H1 (cell line): ENCODE results near the gene TSPAN4. TPM values are rescaled to one million over a fixed set of nuclear protein-coding genes. Genes with fewer than 3 reads are reported as not detected.
A peak's percentile ranks its signal among the peaks of the same experiment; 100 is the strongest.

Source experiments
- CTCF ChIA-PET: fragments of 300-600 bp; sonication (Branson Sonifier 250); formaldehyde crosslinking; loops from one replicate; lab custom pipeline; 2021; ENCODE audit not compliant: partially characterized antibody; lab: Charles Lee
- POLR2A ChIA-PET: fragments of 300-600 bp; sonication (Branson Sonifier 250); formaldehyde crosslinking; loops from one replicate; lab custom pipeline; 2021; ENCODE audit warnings: inconsistent platforms; ENCODE audit not compliant: partially characterized antibody; lab: Charles Lee
- DNase-seq, 2 experiments: peaks; one replicate each; pipeline versions ENCODE4 v3.0.0 to v3.0.0-alpha.2; 2010 to 2022; ENCODE audit warnings: low spot score in 2 of 2, low read depth in 1 of 2, mixed read lengths in 1 of 2
- FAIRE-seq: peaks from 2 replicates; lab custom pipeline; 2011; peaks lifted over from hg19 to GRCh38; lab: Jason Lieb, UNC
- H2AFZ ChIP-seq: 2 replicates; pipeline ENCODE4 v1.8.1; 2012; ENCODE audit warnings: low read length, inconsistent platforms
- H2AK5ac ChIP-seq: 2 replicates; pipeline ENCODE4 v1.6.1; 2013; ENCODE audit warnings: low read depth, low read length
- H2BK120ac ChIP-seq: replicated peaks from 2 replicates; pipeline ENCODE3; 2013; ENCODE audit warnings: low read depth, low read length, inconsistent platforms
- H2BK12ac ChIP-seq: 2 replicates; pipeline ENCODE4 v1.6.1; 2013; ENCODE audit warnings: low read depth, low read length
- H2BK15ac ChIP-seq: 2 replicates; pipeline ENCODE4 v1.6.1; 2013; ENCODE audit warnings: low read length
- H2BK20ac ChIP-seq: 2 replicates; pipeline ENCODE4 v1.6.1; 2013; ENCODE audit warnings: low read length
- H2BK5ac ChIP-seq: 2 replicates; pipeline ENCODE4 v1.6.1; 2013; ENCODE audit warnings: low read depth, low read length
- H3K14ac ChIP-seq: 2 replicates; pipeline ENCODE4 v1.6.1; 2013; ENCODE audit warnings: inconsistent platforms; ENCODE audit not compliant: insufficient read length
- H3K18ac ChIP-seq: 2 replicates; pipeline ENCODE4 v1.6.1; 2013; ENCODE audit warnings: low read length; ENCODE audit errors: extremely low read depth
- H3K23ac ChIP-seq: 2 replicates; pipeline ENCODE4 v1.6.1; 2013; ENCODE audit warnings: inconsistent platforms; ENCODE audit not compliant: insufficient read length
- H3K23me2 ChIP-seq: 2 replicates; pipeline ENCODE4 v1.6.1; 2013; ENCODE audit warnings: low read depth, low read length
- H3K27ac ChIP-seq: 2 replicates; pipeline ENCODE4 v1.6.1; 2011; ENCODE audit warnings: low read depth, low read length, inconsistent platforms
- H3K27me3 ChIP-seq, 4 experiments: replicated peaks in 1 of 4; 1 replicate in 1 of 4; 2 replicates in 3 of 4; pipeline versions ENCODE4 v1.6.1 to v1.8.1; 2011 to 2013; ENCODE audit warnings: low read length in 3 of 4, mild to moderate bottlenecking in 3 of 4, inconsistent platforms in 2 of 4, mixed read lengths in 2 of 4, moderate library complexity in 1 of 4; ENCODE audit not compliant: control insufficient read depth in 3 of 4, insufficient read depth in 3 of 4; ENCODE audit errors: extremely low read depth in 1 of 4
- H3K36me3 ChIP-seq, 4 experiments: 2 replicates each; pipeline versions ENCODE4 v1.6.1 to v1.8.1; 2011 to 2013; ENCODE audit warnings: mild to moderate bottlenecking in 4 of 4, low read length in 3 of 4, moderate library complexity in 2 of 4, control low read depth in 1 of 4, inconsistent platforms in 1 of 4; ENCODE audit not compliant: insufficient read depth in 4 of 4, control insufficient read depth in 2 of 4
- H3K4ac ChIP-seq: replicated peaks from 2 replicates; pipeline ENCODE3; 2013; ENCODE audit warnings: low read length, low read depth, mixed read lengths, inconsistent platforms; ENCODE audit not compliant: insufficient read length
- H3K4me1 ChIP-seq, 4 experiments: replicated peaks in 1 of 4; 1 replicate in 1 of 4; 2 replicates in 3 of 4; pipeline versions ENCODE4 v1.6.1 to v1.8.1; 2011 to 2013; ENCODE audit warnings: low read length in 3 of 4, inconsistent platforms in 2 of 4, mixed read lengths in 1 of 4; ENCODE audit not compliant: insufficient read depth in 4 of 4, control insufficient read depth in 3 of 4
- H3K4me2 ChIP-seq, 2 experiments: 2 replicates each; pipeline versions ENCODE4 v1.6.1 to v1.8.1; 2011 to 2013; ENCODE audit warnings: low read depth in 2 of 2, low read length in 2 of 2, control low read depth in 1 of 2, inconsistent platforms in 1 of 2, mild to moderate bottlenecking in 1 of 2; ENCODE audit not compliant: insufficient read depth in 1 of 2
- H3K4me3 ChIP-seq, 4 experiments: fragments of 200-600, 300-600 bp in 1 of 4; sonication (generic), shearing (Covaris generic), sonication (Bioruptor Twin) in 1 of 4; 2 replicates each; pipeline versions ENCODE4 v1.5.1 to v1.8.1; 2011 to 2016; ENCODE audit warnings: low read length in 4 of 4, low read depth in 3 of 4, control low read depth in 2 of 4, inconsistent platforms in 2 of 4, mild to moderate bottlenecking in 2 of 4, mixed read lengths in 1 of 4, moderate library complexity in 1 of 4; ENCODE audit not compliant: insufficient read depth in 2 of 4; ENCODE audit errors: extremely low read depth in 1 of 4
- H3K56ac ChIP-seq: replicated peaks from 2 replicates; pipeline ENCODE3; 2013; ENCODE audit warnings: low read depth, mild to moderate bottlenecking, mixed read lengths, low read length, inconsistent platforms; ENCODE audit not compliant: insufficient read length
- H3K79me1 ChIP-seq: 2 replicates; pipeline ENCODE4 v1.6.1; 2013; ENCODE audit warnings: low read depth, low read length, control low read depth
- H3K79me2 ChIP-seq, 2 experiments: 2 replicates each; pipeline versions ENCODE4 v1.6.1 to v1.8.1; 2012 to 2013; ENCODE audit warnings: low read length in 2 of 2, mild to moderate bottlenecking in 2 of 2, inconsistent platforms in 1 of 2; ENCODE audit not compliant: insufficient read depth in 2 of 2, control insufficient read depth in 1 of 2
- H3K9ac ChIP-seq, 4 experiments: replicated peaks in 1 of 4; 1 replicate in 1 of 4; 2 replicates in 3 of 4; pipeline versions ENCODE4 v1.6.1 to v1.8.1; 2011 to 2013; ENCODE audit warnings: low read depth in 3 of 4, low read length in 3 of 4, control low read depth in 2 of 4, mild to moderate bottlenecking in 2 of 4, moderate library complexity in 2 of 4, inconsistent platforms in 1 of 4; ENCODE audit errors: extremely low read depth in 1 of 4
- H3K9me3 ChIP-seq, 2 experiments: 2 replicates each; pipeline versions ENCODE4 v1.6.1 to v1.8.1; 2012 to 2013; ENCODE audit warnings: mild to moderate bottlenecking in 2 of 2, moderate library complexity in 2 of 2, control low read depth in 1 of 2, inconsistent platforms in 1 of 2, low read depth in 1 of 2, low read length in 1 of 2, mixed read lengths in 1 of 2; ENCODE audit not compliant: insufficient read depth in 2 of 2
- H4K20me1 ChIP-seq, 2 experiments: replicated peaks in 1 of 2; 2 replicates each; pipeline versions ENCODE3 to v1.8.1; 2011 to 2013; ENCODE audit warnings: inconsistent platforms in 2 of 2, low read length in 2 of 2, mild to moderate bottlenecking in 1 of 2; ENCODE audit not compliant: insufficient read depth in 2 of 2, control insufficient read depth in 1 of 2
- H4K5ac ChIP-seq: 2 replicates; pipeline ENCODE4 v1.6.1; 2013; ENCODE audit warnings: low read length, low read depth, mixed read lengths, inconsistent platforms; ENCODE audit not compliant: insufficient read length
- H4K8ac ChIP-seq: 2 replicates; pipeline ENCODE4 v1.8.0; 2013; ENCODE audit warnings: mild to moderate bottlenecking, moderate library complexity, low read length, inconsistent platforms; ENCODE audit not compliant: insufficient read depth; ENCODE audit errors: extremely low read depth
- H4K91ac ChIP-seq: replicated peaks from 2 replicates; pipeline ENCODE3; 2013; ENCODE audit warnings: low read length, mixed read lengths, inconsistent platforms; ENCODE audit not compliant: insufficient read length
- GABPA ChIP-seq: IDR thresholded peaks from 2 replicates; pipeline ENCODE4 v1.6.1; 2011; ENCODE audit warnings: mild to moderate bottlenecking, low read length, moderate library complexity, borderline replicate concordance; ENCODE audit not compliant: insufficient read depth
- JUND ChIP-seq: IDR thresholded peaks from 2 replicates; pipeline ENCODE4 v1.6.1; 2011; ENCODE audit warnings: mild to moderate bottlenecking, improper control_type of control experiment, low read length
- KDM4A ChIP-seq: IDR thresholded peaks from one replicate; pipeline ENCODE4 v1.7.1; 2012; ENCODE audit warnings: low read depth, mild to moderate bottlenecking, moderate library complexity, low read length, inconsistent platforms; ENCODE audit not compliant: severe bottlenecking
- PHF8 ChIP-seq: fragments of 200-600 bp; sonication (generic); conservative IDR thresholded peaks from 2 replicates; pipeline ENCODE4 v1.7.1; 2012; ENCODE audit warnings: low read depth, mild to moderate bottlenecking, inconsistent platforms, low read length, moderate library complexity
- POLR2A ChIP-seq, 2 experiments: IDR thresholded peaks; 1 replicate in 1 of 2; 2 replicates in 1 of 2; pipeline ENCODE4 v1.6.1; 2011; ENCODE audit warnings: low read depth in 2 of 2, low read length in 2 of 2, mild to moderate bottlenecking in 2 of 2; ENCODE audit errors: control extremely low read depth in 1 of 2
- SUZ12 ChIP-seq: fragments of 200-600 bp; sonication (generic); IDR thresholded peaks from 2 replicates; pipeline ENCODE4 v1.6.1; 2012; ENCODE audit warnings: mild to moderate bottlenecking, inconsistent platforms, low read length, moderate library complexity, mixed read lengths
- TAF1 ChIP-seq: IDR thresholded peaks from 2 replicates; pipeline ENCODE4 v1.6.1; 2011; ENCODE audit warnings: mild to moderate bottlenecking, low read depth, low read length
- WGBS, 2 experiments: shearing (Covaris generic) in 1 of 2; methylation state at CpG; one replicate each; pipeline versions ENCODE4 v1.1.6 to v1.1.7; 2013 to 2015; ENCODE audit warnings: low lambda C conversion rate in 2 of 2, mixed read lengths in 2 of 2, inconsistent platforms in 1 of 2, low coverage in 1 of 2, missing lambda C conversion rate in 1 of 2; ENCODE audit not compliant: insufficient replicate concordance in 2 of 2, insufficient coverage in 1 of 2, insufficient read length in 1 of 2; ENCODE audit errors: extremely low coverage in 1 of 2, missing lambda C conversion rate in 1 of 2; 5-methylcytosine and 5-hydroxymethylcytosine counted together
- polyA plus RNA-seq, 7 experiments: library from polyadenylated mRNA; depleted of rRNA in 3 of 7; stranded (reverse) in 5 of 7; unstranded in 2 of 7; fragments of >200 nt in 5 of 7; fragments of 200-250 nt in 2 of 7; gene quantifications; 1 replicate in 5 of 7; 2 replicates in 1 of 7; 4 replicates in 1 of 7; pipeline versions ENCODE4 v1.2.1 to v1.2.3, GENCODE V29; 2011 to 2013; ENCODE audit warnings: missing spikeins in 2 of 7, mixed read lengths in 2 of 7
- total RNA-seq: library from RNA; stranded (reverse); fragmentation: NEBNext Ultra II Directional; extraction: Animal tissue kit (Norgen Biotek cat#: 25700); gene quantifications from 2 replicates; pipeline ENCODE4 v1.2.1, GENCODE V29; 2021
- TF ChIP-seq, protein P1 (sequence below): IDR thresholded peaks from 2 replicates; pipeline ENCODE4 v1.6.1; 2012; ENCODE audit warnings: inconsistent platforms

TSPAN4 gene
- total and polyA plus RNA-seq, 2 of the 8 experiments (the other 6 are each of a cell fraction or from before 2014, with no cell fraction given): 74.1 to 145 TPM

DNA sequence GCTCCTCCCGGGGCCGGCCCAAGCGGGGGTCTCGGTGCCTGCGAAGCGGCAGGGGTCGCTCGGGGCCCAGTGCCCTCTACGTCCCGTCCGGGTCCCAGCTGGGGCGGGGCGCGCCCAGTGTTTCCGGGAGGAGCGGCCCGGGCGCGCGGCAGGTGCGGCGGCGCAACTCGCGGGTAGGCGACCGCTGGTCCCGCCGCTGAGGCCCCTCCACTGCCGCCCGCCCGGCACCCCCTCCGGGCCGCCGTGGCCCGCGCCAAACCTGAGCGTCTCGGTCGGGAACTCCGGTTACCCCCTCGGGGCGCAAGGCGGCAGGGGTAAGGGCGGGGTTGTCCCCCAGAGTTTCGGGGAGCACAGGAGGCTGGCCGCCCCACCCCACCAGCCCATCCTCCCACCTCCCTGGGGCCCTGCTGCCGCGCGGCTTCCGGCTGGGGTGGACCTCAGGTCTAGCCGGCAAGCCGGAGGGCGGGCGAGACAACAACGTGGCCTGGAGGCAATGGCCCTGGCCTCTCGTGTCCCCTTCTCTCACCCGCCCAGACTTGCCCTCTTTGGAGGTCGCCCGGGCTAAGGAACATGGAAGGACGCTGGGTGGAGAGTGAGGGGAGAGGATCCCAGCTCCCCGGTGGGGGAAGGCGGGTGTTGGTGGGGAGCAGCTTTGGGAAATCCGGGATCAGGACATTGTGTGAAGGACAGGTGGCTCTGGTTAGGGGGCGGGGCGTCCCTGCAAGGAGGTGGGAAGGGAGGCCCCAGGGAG, 15.3 kb upstream of the TSPAN4 start:
- H3K4ac ChIP-seq: peak overlapping the region; percentile 30
- no peak for FAIRE-seq
- H3K14ac ChIP-seq: no peak overlapping the region
- ChIA-PET CTCF (interaction anchor here (2.1 to 3.5 kb wide), 2 partner anchors 12 to 21 kb away, joined by 7 to 26 read pairs; no protein-coding TSS in a partner anchor), POLR2A (interaction anchor here (1.0 to 53.0 kb wide), 3 partner anchors 3 to 44 kb away, joined by 3 to 1917 read pairs (median 1917); partner anchors contain the start of genes CD151, CEND1, CRACR2B and PIDD1)
- H3K4me3 ChIP-seq: peak overlapping the region; percentile 42 to 63 (median 58)
- 0 out of 2 replicates have a peak overlapping the region, but pooled peaks have one; percentile 48 for H2BK20ac ChIP-seq
- H4K91ac ChIP-seq: peak overlapping the region; percentile 56
- peak overlapping the region; percentile 84 to 99 for H3K4me2 ChIP-seq
- DNase-seq: peak in 1 of 2 experiments; percentile 91
- peaks cover 2 to 8% of the 10 kb centered on the region in 2 experiments for H4K20me1 ChIP-seq
- no peak overlapping the region; the same call in 1 of the 2 replicates for H2AFZ ChIP-seq
- H4K8ac ChIP-seq: peak overlapping the region; percentile 86
- H3K23me2 ChIP-seq: peaks cover 29% of the 10 kb centered on the region
- H3K27me3 ChIP-seq: peaks cover 6 to 41% (median 30%) of the 10 kb centered on the region in 4 experiments
- no peaks in the 10 kb centered on the region; the same call in 1 of the 2 replicates for H3K79me1 ChIP-seq
- H3K79me2 ChIP-seq: no peaks in the 10 kb centered on the region
- peaks cover 0 to 44% (median 39%) of the 10 kb centered on the region in 4 experiments; a peak in 6 of 7 replicates for H3K4me1 ChIP-seq
- 4% methylated on average over 23 of the region's 66 CpGs; no CpG with 5 or more reads in 1 of the 2 experiments for WGBS, 2 experiments
- H2AK5ac ChIP-seq: no peak overlapping the region
- H3K27ac ChIP-seq: peak overlapping the region; percentile 56; the same call in 1 of the 2 replicates
- no peaks in the 10 kb centered on the region for H3K9me3 ChIP-seq
- peak overlapping the region; percentile 10 for H4K5ac ChIP-seq
- TF ChIP-seq GABPA (peak; percentile 11; the same call in 1 of the 2 replicates), POLR2A (IDR thresholded peaks at IDR 0.05; ENCODE audit: control extremely low read depth in 1 of 2, low read depth in 2 of 2, low read length in 2 of 2) (no peak), TAF1 (peak; percentile 10; the same call in 1 of the 2 replicates), PHF8 (peak; percentile 43; the same call in 1 of the 2 replicates), JUND (no peak), KDM4A (peak; percentile 82), SUZ12 (0 out of 2 replicates have a peak, but pooled peaks have one; percentile 22)
- TF ChIP-seq, protein P1, sequence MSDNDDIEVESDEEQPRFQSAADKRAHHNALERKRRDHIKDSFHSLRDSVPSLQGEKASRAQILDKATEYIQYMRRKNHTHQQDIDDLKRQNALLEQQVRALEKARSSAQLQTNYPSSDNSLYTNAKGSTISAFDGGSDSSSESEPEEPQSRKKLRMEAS: peak; percentile 51
- H3K18ac ChIP-seq: peak overlapping the region; percentile 95
- H3K56ac ChIP-seq: no peak overlapping the region
- peak overlapping the region in 3 of 4 experiments; percentile 40 to 54 (median 50); a peak in 5 of 7 replicates for H3K9ac ChIP-seq
- H2BK5ac ChIP-seq: peak overlapping the region; percentile 88; the same call in 1 of the 2 replicates
- H2BK120ac ChIP-seq: no peak overlapping the region
- peak overlapping the region; percentile 88; the same call in 1 of the 2 replicates for H2BK15ac ChIP-seq
- H3K36me3 ChIP-seq: peaks cover 0 to 10% (median 1%) of the 10 kb centered on the region in 4 experiments; a peak in 1 of 8 replicates
- H3K23ac ChIP-seq: no peak overlapping the region
- H2BK12ac ChIP-seq: peak overlapping the region; percentile 92; the same call in 1 of the 2 replicates
